ENCODE results near the gene RAD21L1. TPM values are rescaled to one million over a fixed set of nuclear protein-coding genes. Genes with fewer than 3 reads are reported as not detected.
A peak's percentile ranks its signal among the peaks of the same experiment; 100 is the strongest.

RAD21L1 gene
- total RNA-seq, 1 donor from 2014 or later = not detected

DNA sequence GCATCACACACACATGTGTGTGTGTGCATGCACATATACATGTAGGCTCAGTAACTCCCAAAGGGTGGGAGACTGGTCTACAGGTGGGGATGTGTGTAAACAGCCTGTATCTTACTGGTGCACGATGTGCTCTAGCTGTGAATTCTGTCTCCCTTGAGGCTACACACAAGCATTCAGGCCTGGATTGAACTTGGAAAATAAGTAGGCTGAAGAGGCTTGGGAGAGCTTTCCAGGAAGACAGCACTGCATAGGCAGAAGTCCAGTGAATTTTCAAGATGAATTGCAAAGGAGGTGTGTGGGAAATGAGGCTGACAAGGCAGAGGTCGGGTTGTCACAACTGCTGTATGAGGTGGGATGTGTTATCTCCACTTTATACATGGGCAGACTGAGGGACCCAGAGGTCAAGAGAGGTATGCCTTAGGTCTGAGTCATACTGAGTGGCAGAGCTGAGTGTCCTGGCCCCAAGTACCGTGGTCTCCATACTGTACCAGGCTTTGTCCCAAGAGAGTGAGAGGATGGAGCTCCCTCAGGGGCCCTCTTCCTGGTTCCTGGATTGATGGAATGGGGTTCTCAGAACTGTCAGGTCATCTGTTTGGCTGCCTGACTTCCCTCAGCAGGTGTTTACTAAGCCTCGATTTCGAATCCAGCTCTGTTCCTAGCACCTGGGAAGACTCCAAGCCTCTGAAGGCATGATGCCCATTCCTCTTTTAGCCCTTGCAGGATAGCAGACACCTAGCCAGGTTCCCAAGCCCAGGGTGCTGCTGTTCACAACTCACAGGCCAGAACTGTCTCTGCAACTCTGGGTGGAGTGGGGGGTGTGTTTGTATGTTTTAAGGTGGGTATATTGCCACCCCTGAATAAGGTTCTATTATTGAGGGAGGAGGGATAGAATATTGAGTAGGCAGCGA, 54.6 kb downstream of the RAD21L1 start:
- no peaks in the 10 kb centered on the region for H3K27me3 Mint-ChIP-seq
- H3K27ac Mint-ChIP-seq = no peak overlapping the region
- TF ChIP-seq, protein P1, sequence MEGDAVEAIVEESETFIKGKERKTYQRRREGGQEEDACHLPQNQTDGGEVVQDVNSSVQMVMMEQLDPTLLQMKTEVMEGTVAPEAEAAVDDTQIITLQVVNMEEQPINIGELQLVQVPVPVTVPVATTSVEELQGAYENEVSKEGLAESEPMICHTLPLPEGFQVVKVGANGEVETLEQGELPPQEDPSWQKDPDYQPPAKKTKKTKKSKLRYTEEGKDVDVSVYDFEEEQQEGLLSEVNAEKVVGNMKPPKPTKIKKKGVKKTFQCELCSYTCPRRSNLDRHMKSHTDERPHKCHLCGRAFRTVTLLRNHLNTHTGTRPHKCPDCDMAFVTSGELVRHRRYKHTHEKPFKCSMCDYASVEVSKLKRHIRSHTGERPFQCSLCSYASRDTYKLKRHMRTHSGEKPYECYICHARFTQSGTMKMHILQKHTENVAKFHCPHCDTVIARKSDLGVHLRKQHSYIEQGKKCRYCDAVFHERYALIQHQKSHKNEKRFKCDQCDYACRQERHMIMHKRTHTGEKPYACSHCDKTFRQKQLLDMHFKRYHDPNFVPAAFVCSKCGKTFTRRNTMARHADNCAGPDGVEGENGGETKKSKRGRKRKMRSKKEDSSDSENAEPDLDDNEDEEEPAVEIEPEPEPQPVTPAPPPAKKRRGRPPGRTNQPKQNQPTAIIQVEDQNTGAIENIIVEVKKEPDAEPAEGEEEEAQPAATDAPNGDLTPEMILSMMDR (IDR thresholded peaks at IDR 0.05; ENCODE audit: unreplicated experiment) = no peak
- no peak for DNase-seq (ENCODE audit: low spot score, unreplicated experiment)
- no peaks in the 10 kb centered on the region for H3K36me3 Mint-ChIP-seq (ENCODE audit: insufficient read depth)
- no peaks in the 10 kb centered on the region for H3K9me3 Mint-ChIP-seq (ENCODE audit: low read depth)
- no peak overlapping the region for H3K4me3 Mint-ChIP-seq (ENCODE audit: low read depth)
- H3K4me1 Mint-ChIP-seq (ENCODE audit: low read depth) = peaks cover 3% of the 10 kb centered on the region

GRCh38 chr20:1281279-1282057, 55.6 kb downstream of the RAD21L1 start:
- no peaks in the 10 kb centered on the region for H3K36me3 Mint-ChIP-seq (ENCODE audit: insufficient read depth)
- peaks cover 3% of the 10 kb centered on the region for H3K4me1 Mint-ChIP-seq (ENCODE audit: low read depth)
- no peak overlapping the region for H3K4me3 Mint-ChIP-seq (ENCODE audit: low read depth)
- DNase-seq (ENCODE audit: low spot score, unreplicated experiment) = no peak
- TF ChIP-seq, protein P1 (IDR thresholded peaks at IDR 0.05; ENCODE audit: unreplicated experiment) = no peak
- H3K9me3 Mint-ChIP-seq (ENCODE audit: low read depth) = no peaks in the 10 kb centered on the region
- H3K27me3 Mint-ChIP-seq = no peaks in the 10 kb centered on the region
- peak overlapping the region; percentile 29 for H3K27ac Mint-ChIP-seq

DNA sequence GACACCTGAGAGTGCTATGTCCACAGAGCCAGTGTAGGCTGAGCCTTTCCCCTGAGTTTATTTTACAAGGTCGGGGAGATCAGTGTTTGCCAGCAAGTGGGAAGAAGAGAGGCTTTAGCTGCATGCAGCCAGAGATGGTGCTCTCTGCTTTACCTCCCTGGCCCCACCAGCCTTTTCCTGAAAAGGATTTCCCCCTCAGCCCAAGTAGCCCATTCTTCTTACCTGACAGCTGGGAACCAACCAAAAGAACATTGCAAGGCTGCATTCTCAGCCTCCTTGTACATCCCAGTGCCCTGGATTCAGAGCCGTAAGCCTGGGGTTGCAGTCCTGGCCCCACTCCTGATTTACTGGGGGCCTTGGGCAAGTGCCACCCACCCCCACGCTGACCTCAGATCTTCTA, 57.1 kb downstream of the RAD21L1 start:
- DNase-seq (ENCODE audit: low spot score, unreplicated experiment) = no peak
- no peaks in the 10 kb centered on the region for H3K36me3 Mint-ChIP-seq (ENCODE audit: insufficient read depth)
- no peak overlapping the region for H3K27ac Mint-ChIP-seq
- H3K4me3 Mint-ChIP-seq (ENCODE audit: low read depth) = no peak overlapping the region
- TF ChIP-seq, protein P1 (IDR thresholded peaks at IDR 0.05; ENCODE audit: unreplicated experiment) = no peak
- H3K4me1 Mint-ChIP-seq (ENCODE audit: low read depth) = peaks cover 3% of the 10 kb centered on the region
- no peaks in the 10 kb centered on the region for H3K9me3 Mint-ChIP-seq (ENCODE audit: low read depth)
- no peaks in the 10 kb centered on the region for H3K27me3 Mint-ChIP-seq

GRCh38 chr20:1283522-1284510, 58.0 kb downstream of the RAD21L1 start:
- TF ChIP-seq, protein P1 (IDR thresholded peaks at IDR 0.05; ENCODE audit: unreplicated experiment) = no peak
- H3K36me3 Mint-ChIP-seq (ENCODE audit: insufficient read depth) = no peaks in the 10 kb centered on the region
- no peak for DNase-seq (ENCODE audit: low spot score, unreplicated experiment)

More at GRCh38 chr20:1283522-1284510, 58.0 kb downstream of the RAD21L1 start:
- Mint-ChIP-seq H3K27ac (no peak overlapping the region), H3K27me3 (no peaks in the 10 kb centered on the region), H3K4me3 (ENCODE audit: low read depth) (no peak overlapping the region), H3K4me1 (ENCODE audit: low read depth) (peaks cover 3% of the 10 kb centered on the region), H3K9me3 (ENCODE audit: low read depth) (no peaks in the 10 kb centered on the region)
